H9 (cell line): Measurements from ENCODE around the gene TMEM200A. TPM values are rescaled to one million over a fixed set of nuclear protein-coding genes. Genes with fewer than 3 reads are reported as not detected.

Source experiments
- DNase-seq: peaks from one replicate; pipeline ENCODE4 v3.0.0-alpha.2; 2017
- H2AFZ ChIP-seq: one replicate; pipeline ENCODE4 v1.6.1; 2013; ENCODE audit warnings: mild to moderate bottlenecking, low read length, control low read depth, moderate library complexity
- H2AK5ac ChIP-seq: 2 replicates; pipeline ENCODE4 v1.6.1; 2013; ENCODE audit warnings: low read length, control low read depth, mixed read lengths; ENCODE audit not compliant: insufficient read length
- H2BK120ac ChIP-seq: one replicate; pipeline ENCODE4 v1.6.1; 2013; ENCODE audit warnings: low read depth, mild to moderate bottlenecking, low read length, control low read depth, inconsistent platforms; ENCODE audit not compliant: poor library complexity, severe bottlenecking
- H2BK12ac ChIP-seq: 2 replicates; pipeline ENCODE4 v1.6.1; 2013; ENCODE audit warnings: low read length, control low read depth, mixed read lengths, low read depth; ENCODE audit not compliant: insufficient read length
- H2BK15ac ChIP-seq: 2 replicates; pipeline ENCODE4 v1.6.1; 2013; ENCODE audit warnings: low read depth, low read length, control low read depth
- H2BK20ac ChIP-seq: one replicate; pipeline ENCODE4 v1.6.1; 2013; ENCODE audit warnings: low read depth, mild to moderate bottlenecking, low read length, control low read depth, inconsistent platforms; ENCODE audit not compliant: poor library complexity, severe bottlenecking
- H2BK5ac ChIP-seq: 2 replicates; pipeline ENCODE4 v1.6.1; 2013; ENCODE audit warnings: low read length, control low read depth, mixed read lengths; ENCODE audit not compliant: insufficient read length
- H3K14ac ChIP-seq: 2 replicates; pipeline ENCODE4 v1.6.1; 2013; ENCODE audit warnings: low read length, control low read depth; ENCODE audit not compliant: insufficient read depth
- H3K18ac ChIP-seq: 2 replicates; pipeline ENCODE4 v1.6.1; 2013; ENCODE audit warnings: low read depth, mild to moderate bottlenecking, mixed read lengths, low read length, control low read depth; ENCODE audit not compliant: insufficient read length
- H3K23ac ChIP-seq: 2 replicates; pipeline ENCODE4 v1.6.1; 2013; ENCODE audit warnings: low read length, control low read depth, mixed read lengths, low read depth; ENCODE audit not compliant: insufficient read length
- H3K23me2 ChIP-seq: 2 replicates; pipeline ENCODE4 v1.6.1; 2013; ENCODE audit warnings: low read depth, mild to moderate bottlenecking, mixed read lengths, low read length, control low read depth; ENCODE audit not compliant: insufficient read length, poor library complexity, severe bottlenecking
- H3K27ac ChIP-seq: 2 replicates; pipeline ENCODE4 v1.5.1; 2013; ENCODE audit warnings: low read length, control low read depth, mixed read lengths, low read depth; ENCODE audit not compliant: insufficient read length
- H3K27me3 ChIP-seq: 2 replicates; pipeline ENCODE4 v1.6.1; 2013; ENCODE audit warnings: low read length, control low read depth, inconsistent platforms; ENCODE audit not compliant: insufficient read depth
- H3K4ac ChIP-seq: 2 replicates; pipeline ENCODE4 v1.6.1; 2013; ENCODE audit warnings: low read depth, mild to moderate bottlenecking, control low read depth, inconsistent platforms, low read length, moderate library complexity
- H3K4me1 ChIP-seq: 2 replicates; pipeline ENCODE4 v1.6.1; 2013; ENCODE audit warnings: low read length, control low read depth, inconsistent platforms; ENCODE audit not compliant: insufficient read depth
- H3K4me2 ChIP-seq: 2 replicates; pipeline ENCODE4 v1.6.1; 2013; ENCODE audit warnings: low read length, control low read depth, mixed read lengths; ENCODE audit not compliant: insufficient read length, insufficient read depth
- H3K56ac ChIP-seq: 2 replicates; pipeline ENCODE4 v1.6.1; 2013; ENCODE audit warnings: low read depth, mild to moderate bottlenecking, mixed read lengths, low read length, control low read depth; ENCODE audit not compliant: insufficient read length
- H3K79me1 ChIP-seq: 2 replicates; pipeline ENCODE4 v1.6.1; 2013; ENCODE audit warnings: low read depth, mild to moderate bottlenecking, moderate library complexity, low read length, control low read depth, inconsistent platforms; ENCODE audit not compliant: insufficient read depth, poor library complexity, severe bottlenecking
- H3K79me2 ChIP-seq: 2 replicates; pipeline ENCODE4 v1.6.1; 2013; ENCODE audit warnings: low read length, control low read depth, inconsistent platforms; ENCODE audit not compliant: insufficient read depth
- H3K9ac ChIP-seq: 2 replicates; pipeline ENCODE4 v1.6.1; 2013; ENCODE audit warnings: low read length, control low read depth, mixed read lengths; ENCODE audit not compliant: insufficient read length; ENCODE audit errors: extremely low read depth
- H3K9me3 ChIP-seq: one replicate; pipeline ENCODE4 v1.6.1; 2013; ENCODE audit warnings: low read depth, low read length, inconsistent platforms; ENCODE audit not compliant: control insufficient read depth
- H3T11ph ChIP-seq: one replicate; pipeline ENCODE4 v1.6.1; 2013; ENCODE audit warnings: mild to moderate bottlenecking, low read length, control low read depth, inconsistent platforms
- H4K20me1 ChIP-seq: one replicate; pipeline ENCODE4 v1.6.1; 2013; ENCODE audit not compliant: control insufficient read depth, insufficient read length, insufficient read depth
- H4K5ac ChIP-seq: 2 replicates; pipeline ENCODE4 v1.6.1; 2013; ENCODE audit warnings: low read depth, mild to moderate bottlenecking, mixed read lengths, low read length, control low read depth; ENCODE audit not compliant: insufficient read length
- H4K8ac ChIP-seq: replicated peaks from 2 replicates; pipeline ENCODE4 v1.6.1; 2013; ENCODE audit warnings: low read length, control low read depth, mixed read lengths, low read depth; ENCODE audit not compliant: insufficient read length
- H4K91ac ChIP-seq: 2 replicates; pipeline ENCODE4 v1.6.1; 2013; ENCODE audit warnings: low read depth, mild to moderate bottlenecking, moderate library complexity, mixed read lengths, low read length, control low read depth; ENCODE audit not compliant: insufficient read length
- H3K27ac Mint-ChIP-seq, 3 experiments: 2 replicates in 2 of 3; 3 replicates in 1 of 3; pipeline ENCODE4 v1.8.0; 2020 to 2021; ENCODE audit warnings: mixed read lengths in 3 of 3, mild to moderate bottlenecking in 1 of 3, moderate library complexity in 1 of 3
- H3K27me3 Mint-ChIP-seq: 2 replicates; pipeline ENCODE4 v1.8.0; 2021; ENCODE audit warnings: low read depth, mild to moderate bottlenecking, moderate library complexity, mixed read lengths
- H3K36me3 Mint-ChIP-seq, 3 experiments: 2 replicates in 2 of 3; 3 replicates in 1 of 3; pipeline ENCODE4 v1.8.0; 2020 to 2021; ENCODE audit warnings: low read depth in 3 of 3, mixed read lengths in 3 of 3; ENCODE audit not compliant: insufficient read depth in 1 of 3
- H3K4me1 Mint-ChIP-seq, 2 experiments: 2 replicates each; pipeline ENCODE4 v1.8.0; 2020; ENCODE audit warnings: mixed read lengths in 2 of 2
- H3K4me3 Mint-ChIP-seq, 2 experiments: 2 replicates in 1 of 2; 3 replicates in 1 of 2; pipeline ENCODE4 v1.8.0; 2020 to 2021; ENCODE audit warnings: mild to moderate bottlenecking in 2 of 2, mixed read lengths in 2 of 2, moderate library complexity in 1 of 2
- H3K9me3 Mint-ChIP-seq, 2 experiments: 2 replicates in 1 of 2; 3 replicates in 1 of 2; pipeline ENCODE4 v1.8.0; 2020; ENCODE audit warnings: mild to moderate bottlenecking in 2 of 2, mixed read lengths in 2 of 2, moderate library complexity in 1 of 2
- CTCF ChIP-seq: fragments of 200-600 bp; sonication (generic); conservative IDR thresholded peaks from 3 replicates; pipeline ENCODE4 v1.8.0; 2021; ENCODE audit warnings: antibody characterized with exemption, mild to moderate bottlenecking
- WGBS: extraction: QIAGEN DNeasy Blood & Tissue Kit; methylation state at CpG from one replicate; pipeline ENCODE4 v1.1.7; 2013; ENCODE audit warnings: missing lambda C conversion rate, low lambda C conversion rate, mixed read lengths; ENCODE audit not compliant: insufficient read length; ENCODE audit errors: extremely low coverage; 5-methylcytosine and 5-hydroxymethylcytosine counted together
- total RNA-seq: library from RNA; stranded (reverse); gene quantifications from 2 replicates; pipeline ENCODE4 v1.2.1, GENCODE V29; 2021

Gene TMEM200A
- total RNA-seq, 1 experiment from 2014 or later: 6.1 TPM

- H3K27me3 Mint-ChIP-seq: no peaks in the 10 kb centered on the region
- H4K91ac ChIP-seq: no peak overlapping the region
- peak overlapping the region; percentile 57 for H3K27ac ChIP-seq
- H3K4me1 Mint-ChIP-seq: peaks cover 31 to 42% of the 10 kb centered on the region in 2 experiments
- no peaks in the 10 kb centered on the region for H3K27me3 ChIP-seq
- H4K8ac ChIP-seq: no peak overlapping the region
- no peak overlapping the region for H3T11ph ChIP-seq
- H3K23ac ChIP-seq: no peak overlapping the region
- H4K20me1 ChIP-seq: no peaks in the 10 kb centered on the region
- H2BK12ac ChIP-seq: no peak overlapping the region
- H3K4me2 ChIP-seq: peak overlapping the region; percentile 52
- H3K14ac ChIP-seq: peak overlapping the region; percentile 47; the same call in 1 of the 2 replicates
- H2BK120ac ChIP-seq: no peak overlapping the region
- H2AFZ ChIP-seq: no peak overlapping the region
- no peak overlapping the region for H3K4ac ChIP-seq
- H2AK5ac ChIP-seq: no peak overlapping the region
- H3K79me1 ChIP-seq: no peaks in the 10 kb centered on the region
- peaks cover 9% of the 10 kb centered on the region for H3K4me1 ChIP-seq
- no CpG with 5 or more reads among the region's 2 CpGs for WGBS
- no peak overlapping the region for H2BK5ac ChIP-seq
- no peak overlapping the region for H2BK20ac ChIP-seq
- H3K56ac ChIP-seq: no peak overlapping the region
- no peaks in the 10 kb centered on the region for H3K9me3 ChIP-seq
- H3K4me3 Mint-ChIP-seq: peak overlapping the region in 1 of 2 experiments; percentile 42; a peak in 2 of 5 replicates
- H2BK15ac ChIP-seq: no peak overlapping the region
- H3K79me2 ChIP-seq: no peaks in the 10 kb centered on the region
- no peak for TF ChIP-seq CTCF
- H3K9me3 Mint-ChIP-seq: no peaks in the 10 kb centered on the region
- H3K9ac ChIP-seq: no peak overlapping the region
- H3K23me2 ChIP-seq: no peaks in the 10 kb centered on the region
- H4K5ac ChIP-seq: no peak overlapping the region
- H3K27ac Mint-ChIP-seq: peak overlapping the region; percentile 37 to 95 (median 62); a peak in 5 of 7 replicates
- DNase-seq: no peak
- H3K36me3 Mint-ChIP-seq: peaks cover 0 to 3% (median 0%) of the 10 kb centered on the region in 3 experiments; a peak in 4 of 7 replicates
- H3K18ac ChIP-seq: peak overlapping the region; percentile 64
These were observed 58.9 kb downstream of the TMEM200A start for GRCh38 chr6:130424710-130425109.
